Renal cortex interstitium (tissue), 15 donors: Measurements from ENCODE around the gene RAB10. TPM values are rescaled to one million over a fixed set of nuclear protein-coding genes. Genes with fewer than 3 reads are reported as not detected.
A peak's percentile ranks its signal among the peaks of the same experiment; 100 is the strongest.
"Not testable (repeated sequence)": the region's sequence is repeated elsewhere in the genome, so short reads cannot be mapped to it uniquely, and the experiment has no call there.

Experiments
- DNase-seq, 11 donors: peaks; one replicate each; pipeline ENCODE4 v3.0.0-alpha.2; 2013; ENCODE audit warnings: low read depth in 9 of 11, low spot score in 4 of 11; ENCODE audit errors: extremely low read depth in 1 of 11
- long read RNA-seq, 16 experiments: transcript quantifications; one replicate each; lab custom pipeline, GENCODE V29; 2026
- polyA plus RNA-seq, 3 donors: library from polyadenylated mRNA; unstranded; fragments of 120-200 nt; gene quantifications; one replicate each; pipeline ENCODE4 v1.2.1, GENCODE V29; 2013; ENCODE audit not compliant: insufficient read length in 3 of 3

RAB10 gene
- polyA plus RNA-seq, result 100 to 1,000 TPM; 126 to 164 (median 145) TPM
- long read RNA-seq, donor 1, transcript RAB10-201 (6 exons, 3,535 nt), result major isoform, 27 of 86 reads
- long read RNA-seq, donor 1, partial matches to known transcripts, result 59 of 86 reads
- long read RNA-seq, donor 1, other reads (novel, unspliced or antisense), result 0 of 86 reads
- long read RNA-seq, donor 2, transcript RAB10-201 (6 exons, 3,535 nt), result major isoform, 31 of 92 reads
- long read RNA-seq, donor 2, partial matches to known transcripts, result 61 of 92 reads
- long read RNA-seq, donor 2, other reads (novel, unspliced or antisense), result 0 of 92 reads
- long read RNA-seq, donor 3, transcript RAB10-201 (6 exons, 3,535 nt), result major isoform, 54 of 83 reads
- long read RNA-seq, donor 3, partial matches to known transcripts, result 29 of 83 reads
- long read RNA-seq, donor 3, other reads (novel, unspliced or antisense), result 0 of 83 reads
- long read RNA-seq, donor 4, transcript RAB10-201 (6 exons, 3,535 nt), result major isoform, 28 of 48 reads
- long read RNA-seq, donor 4, partial matches to known transcripts, result 20 of 48 reads
- long read RNA-seq, donor 4, other reads (novel, unspliced or antisense), result 0 of 48 reads
- long read RNA-seq, donor 5, result 0 reads
- long read RNA-seq, donor 6, transcript RAB10-201 (6 exons, 3,535 nt), result major isoform, 41 of 70 reads
- long read RNA-seq, donor 6, partial matches to known transcripts, result 29 of 70 reads
- long read RNA-seq, donor 6, other reads (novel, unspliced or antisense), result 0 of 70 reads
- long read RNA-seq, donor 7, transcript RAB10-201 (6 exons, 3,535 nt), result major isoform, 39 of 329 reads
- long read RNA-seq, donor 7, partial matches to known transcripts, result 251 of 329 reads
- long read RNA-seq, donor 7, other reads (novel, unspliced or antisense), result 39 of 329 reads
- long read RNA-seq, donor 8, transcript RAB10-201 (6 exons, 3,535 nt), result major isoform, 39 of 68 reads
- long read RNA-seq, donor 8, partial matches to known transcripts, result 29 of 68 reads
- long read RNA-seq, donor 8, other reads (novel, unspliced or antisense), result 0 of 68 reads
- long read RNA-seq, donor 9, transcript RAB10-201 (6 exons, 3,535 nt), result major isoform, 27 of 50 reads
- long read RNA-seq, donor 9, partial matches to known transcripts, result 23 of 50 reads
- long read RNA-seq, donor 9, other reads (novel, unspliced or antisense), result 0 of 50 reads
- long read RNA-seq, donor 10, transcript RAB10-201 (6 exons, 3,535 nt), result major isoform, 34 of 120 reads
- long read RNA-seq, donor 10, partial matches to known transcripts, result 86 of 120 reads
- long read RNA-seq, donor 10, other reads (novel, unspliced or antisense), result 0 of 120 reads
- long read RNA-seq, donor 11, transcript RAB10-201 (6 exons, 3,535 nt), result major isoform, 39 of 60 reads
- long read RNA-seq, donor 11, partial matches to known transcripts, result 21 of 60 reads
- long read RNA-seq, donor 11, other reads (novel, unspliced or antisense), result 0 of 60 reads
- long read RNA-seq, donor 12, transcript RAB10-201 (6 exons, 3,535 nt), result major isoform, 13 of 13 reads
- long read RNA-seq, donor 12, partial matches to known transcripts, result 0 of 13 reads
- long read RNA-seq, donor 12, other reads (novel, unspliced or antisense), result 0 of 13 reads
- long read RNA-seq, donor 13, transcript RAB10-201 (6 exons, 3,535 nt), result major isoform, 66 of 146 reads
- long read RNA-seq, donor 13, partial matches to known transcripts, result 79 of 146 reads
- long read RNA-seq, donor 13, other reads (novel, unspliced or antisense), result 0 of 146 reads
- long read RNA-seq, donor 14, transcript RAB10-201 (6 exons, 3,535 nt), result major isoform, 36 of 65 reads
- long read RNA-seq, donor 14, partial matches to known transcripts, result 29 of 65 reads
- long read RNA-seq, donor 14, other reads (novel, unspliced or antisense), result 0 of 65 reads
- long read RNA-seq, donor 15, transcript RAB10-201 (6 exons, 3,535 nt), result major isoform, 10 of 18 reads
- long read RNA-seq, donor 15, partial matches to known transcripts, result 8 of 18 reads
- long read RNA-seq, donor 15, other reads (novel, unspliced or antisense), result 0 of 18 reads
- long read RNA-seq, donor 16, transcript RAB10-201 (6 exons, 3,535 nt), result major isoform, 107 of 216 reads
- long read RNA-seq, donor 16, partial matches to known transcripts, result 109 of 216 reads
- long read RNA-seq, donor 16, other reads (novel, unspliced or antisense), result 0 of 216 reads

- peak; percentile 93 to 99 (median 97) for DNase-seq
These were observed at the start of gene RAB10 for GRCh38 chr2:26033818-26034636. Gene RAB10 (plus strand): TSS chr2:26034084. CDS start chr2:26034609, 525 bp downstream.

- no peak for DNase-seq
These were observed 45.8 kb upstream of the RAB10 start for GRCh38 chr2:25988134-25988533.

GRCh38 chr2:25989154-25989553 is 44.7 kb upstream of the RAB10 start:
- no peak for DNase-seq

DNA sequence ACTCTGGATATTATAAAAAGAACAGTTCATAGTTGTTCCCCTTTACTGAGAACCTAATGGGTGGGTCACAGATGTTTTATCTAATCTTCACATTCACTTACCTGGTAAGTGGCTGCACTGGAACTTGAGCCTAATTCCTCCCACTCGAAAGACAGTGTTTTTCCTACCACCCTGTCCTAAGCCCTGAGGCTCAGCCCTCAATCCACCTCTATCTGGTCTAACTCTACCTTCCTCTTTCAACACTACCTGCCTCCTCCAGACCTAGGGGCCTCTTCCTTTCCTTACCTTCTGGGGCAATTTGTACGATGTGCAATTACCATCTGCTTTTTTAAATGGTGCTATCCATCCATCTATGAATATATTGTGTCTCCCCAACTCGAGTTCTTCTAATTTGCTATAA is 41.9 kb upstream of the RAB10 start:
- no peak for DNase-seq

DNA sequence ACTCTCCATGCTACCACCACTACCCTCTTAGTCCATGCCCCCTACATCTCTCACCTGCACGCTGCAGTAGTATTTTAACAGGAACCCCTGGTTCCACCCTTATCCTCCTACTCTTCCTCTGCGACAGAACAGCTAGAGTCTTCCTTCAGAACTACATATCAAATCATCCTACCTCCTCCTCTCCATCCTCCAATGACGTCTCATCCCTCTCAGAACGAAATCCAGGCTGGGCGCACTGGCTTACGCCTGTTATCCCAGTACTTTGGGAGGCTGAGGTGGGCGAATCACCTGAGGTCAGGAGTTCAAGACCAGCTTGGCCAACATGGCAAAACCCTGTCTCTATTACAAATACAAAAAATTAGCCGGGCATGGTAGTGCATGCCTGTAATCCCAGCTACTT is 41.3 kb upstream of the RAB10 start:
- DNase-seq, result no peak

DNA sequence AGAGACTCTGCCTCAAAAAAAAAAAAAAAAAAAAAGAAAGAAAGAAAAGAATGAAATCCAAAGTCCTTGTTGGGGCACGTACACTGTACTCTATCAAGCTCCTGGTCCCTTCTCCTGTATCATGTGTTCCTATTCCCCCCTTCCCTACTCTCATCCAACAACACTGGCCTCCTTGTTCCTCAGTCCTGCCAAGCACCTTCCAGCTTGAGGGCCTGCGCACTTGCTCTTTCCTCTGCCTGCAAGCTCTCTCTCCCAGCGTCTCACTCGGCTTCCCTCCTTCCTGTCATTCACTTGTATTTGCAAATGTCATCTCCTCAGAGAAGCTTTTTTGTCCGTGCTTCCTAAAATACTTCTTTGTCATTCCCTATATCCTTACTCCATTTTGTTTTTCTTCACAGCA is 40.8 kb upstream of the RAB10 start:
- DNase-seq, result no peak

GRCh38 chr2:25994509-25994908 is 39.4 kb upstream of the RAB10 start:
- DNase-seq, result no peak

DNA sequence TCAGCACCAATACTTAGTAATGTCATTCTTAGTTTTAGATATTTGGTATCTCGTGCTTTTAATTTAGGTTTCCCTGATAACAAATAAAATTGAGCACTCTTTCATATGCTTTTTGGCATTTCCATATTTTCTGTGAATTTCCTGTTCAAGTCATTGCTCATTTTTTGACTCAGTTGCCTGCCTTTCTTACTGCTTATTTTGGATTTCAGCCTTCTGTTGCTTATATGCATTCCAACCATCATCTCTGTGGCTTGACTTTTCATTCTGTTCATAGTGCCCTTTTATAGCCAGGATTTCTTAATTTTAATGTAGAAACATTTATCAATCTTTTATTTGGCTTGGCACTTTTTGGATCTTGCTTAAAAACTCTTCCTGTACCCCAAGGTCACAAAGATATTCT is 37.0 kb upstream of the RAB10 start:
- no peak for DNase-seq

DNA sequence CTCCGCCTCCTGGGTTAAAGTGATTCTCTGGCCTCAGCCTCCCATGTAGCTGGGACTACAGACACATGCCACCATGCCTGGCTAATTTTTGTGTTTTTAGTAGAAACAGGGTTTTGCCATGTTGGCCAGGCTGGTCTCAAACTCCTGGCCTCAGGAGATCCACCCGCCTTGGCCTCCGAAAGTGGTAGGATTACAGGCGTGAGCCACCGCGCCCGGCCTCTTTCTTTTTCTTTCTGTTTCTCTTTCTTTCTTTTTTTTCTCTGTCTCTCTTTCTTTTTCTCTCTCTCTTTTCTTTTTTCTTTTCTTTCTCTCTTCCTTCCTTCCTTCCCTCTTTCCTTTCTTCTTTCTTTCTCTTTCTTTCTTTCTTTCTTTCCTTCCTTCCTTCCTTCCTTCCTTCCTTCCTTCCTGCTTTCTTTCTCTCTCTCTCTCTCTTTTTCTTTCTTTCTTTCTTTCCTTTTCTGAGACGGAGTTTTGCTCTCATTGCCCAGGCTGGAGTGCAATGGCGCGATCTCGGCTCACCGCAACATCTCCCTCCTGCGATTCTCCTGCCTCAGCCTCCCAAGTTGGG is 35.0 kb upstream of the RAB10 start:
- DNase-seq, result not testable (repeated sequence)

DNA sequence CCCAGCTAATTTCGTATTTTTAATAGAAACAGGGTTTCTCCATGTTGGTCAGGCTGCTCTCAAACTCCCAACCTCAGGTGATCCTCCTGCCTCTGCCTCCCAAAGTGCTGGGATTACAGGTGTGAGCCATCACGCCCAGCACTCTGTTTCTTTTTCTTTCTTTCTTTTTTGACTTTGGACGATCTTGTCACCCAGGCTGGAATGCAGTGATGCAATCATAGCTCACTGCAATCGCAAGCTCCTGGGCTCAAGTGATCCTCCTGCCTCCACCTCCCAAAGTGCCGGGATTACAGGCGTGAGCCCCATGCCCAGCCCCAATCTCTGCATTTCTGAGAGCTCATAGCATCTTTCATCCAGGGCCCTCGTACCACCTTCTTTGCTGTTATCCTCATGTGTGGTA is 34.5 kb upstream of the RAB10 start:
- DNase-seq, result not testable (repeated sequence)

GRCh38 chr2:26000561-26001082 is 33.3 kb upstream of the RAB10 start:
- DNase-seq, result no peak

GRCh38 chr2:26001743-26002351 is 32.0 kb upstream of the RAB10 start:
- no peak for DNase-seq

- no peak for DNase-seq
These were observed 31.1 kb upstream of the RAB10 start for GRCh38 chr2:26002632-26003310.

DNA sequence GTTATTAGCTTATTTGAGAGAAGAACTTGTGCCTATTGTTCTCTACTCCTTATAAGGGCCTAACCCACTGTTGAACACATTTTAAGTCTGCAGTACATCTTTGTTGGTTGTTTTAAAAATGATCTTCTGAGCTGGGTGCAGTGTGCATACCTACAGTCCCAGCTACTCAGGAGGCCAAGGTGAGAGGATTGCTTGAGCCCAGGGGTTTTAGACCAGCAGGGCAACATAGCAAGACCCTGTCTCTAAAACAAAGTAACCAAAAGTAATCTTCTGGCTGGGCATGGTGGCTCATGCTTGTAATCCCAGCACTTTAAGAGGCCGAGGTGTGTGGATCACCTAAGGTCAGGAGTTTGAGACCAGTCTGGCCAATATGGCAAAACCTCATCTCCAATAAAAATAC is 25.8 kb upstream of the RAB10 start:
- DNase-seq, result no peak

DNA sequence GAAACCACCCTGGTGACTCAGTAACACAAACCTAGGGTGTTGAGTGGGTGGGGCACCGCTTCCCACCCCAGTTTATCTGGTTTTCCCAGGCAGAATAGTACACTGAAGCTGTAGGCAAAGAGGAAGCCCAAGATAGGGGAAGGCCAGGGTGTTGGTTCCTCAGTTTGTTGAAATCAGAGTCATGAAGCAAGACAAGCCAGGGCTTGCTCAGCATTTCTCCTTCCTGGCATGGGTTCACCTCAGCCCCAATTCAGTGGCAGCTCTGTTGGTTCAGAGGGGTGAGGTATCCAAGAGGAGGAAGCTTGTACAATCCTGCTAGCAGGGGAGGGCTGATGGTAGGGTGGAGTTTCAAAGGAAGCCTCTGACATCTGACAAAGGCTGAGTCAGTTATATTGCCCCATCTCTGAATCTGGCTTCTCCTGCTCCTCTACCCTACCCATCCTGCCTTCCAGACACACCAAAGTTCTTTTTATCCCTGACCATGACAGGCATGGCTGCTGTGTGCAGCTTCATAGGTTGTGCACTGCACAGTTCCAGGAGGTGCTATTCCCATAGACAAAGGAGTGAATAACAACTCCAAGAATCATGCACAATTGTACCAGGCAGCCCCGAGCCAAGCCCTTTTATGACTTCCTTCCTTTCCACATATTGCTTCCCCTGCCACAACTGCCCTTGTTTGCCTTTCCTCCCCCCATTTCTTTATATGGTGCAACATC is 24.9 kb upstream of the RAB10 start:
- no peak for DNase-seq
